ENCODE results near the gene TMA7. TPM values are rescaled to one million over a fixed set of nuclear protein-coding genes. Genes with fewer than 3 reads are reported as not detected.

TMA7 gene
- total RNA-seq, 1 donor from 2014 or later = 184 TPM

GRCh38 chr3:48492461-48493202 lies 52.6 kb downstream of the TMA7 start:
- Mint-ChIP-seq H3K36me3 (ENCODE audit: low read depth) (peaks cover 9% of the 10 kb centered on the region), H3K27me3 (ENCODE audit: low read depth) (no peaks in the 10 kb centered on the region), H3K4me1 (ENCODE audit: low read depth) (no peaks in the 10 kb centered on the region), H3K4me3 (ENCODE audit: unreplicated experiment) (no peak overlapping the region), H3K27ac (ENCODE audit: unreplicated experiment) (no peak overlapping the region), H3K9me3 (ENCODE audit: low read depth) (no peaks in the 10 kb centered on the region)
- no peak for DNase-seq (ENCODE audit: low spot score)
- TF ChIP-seq, protein P1, sequence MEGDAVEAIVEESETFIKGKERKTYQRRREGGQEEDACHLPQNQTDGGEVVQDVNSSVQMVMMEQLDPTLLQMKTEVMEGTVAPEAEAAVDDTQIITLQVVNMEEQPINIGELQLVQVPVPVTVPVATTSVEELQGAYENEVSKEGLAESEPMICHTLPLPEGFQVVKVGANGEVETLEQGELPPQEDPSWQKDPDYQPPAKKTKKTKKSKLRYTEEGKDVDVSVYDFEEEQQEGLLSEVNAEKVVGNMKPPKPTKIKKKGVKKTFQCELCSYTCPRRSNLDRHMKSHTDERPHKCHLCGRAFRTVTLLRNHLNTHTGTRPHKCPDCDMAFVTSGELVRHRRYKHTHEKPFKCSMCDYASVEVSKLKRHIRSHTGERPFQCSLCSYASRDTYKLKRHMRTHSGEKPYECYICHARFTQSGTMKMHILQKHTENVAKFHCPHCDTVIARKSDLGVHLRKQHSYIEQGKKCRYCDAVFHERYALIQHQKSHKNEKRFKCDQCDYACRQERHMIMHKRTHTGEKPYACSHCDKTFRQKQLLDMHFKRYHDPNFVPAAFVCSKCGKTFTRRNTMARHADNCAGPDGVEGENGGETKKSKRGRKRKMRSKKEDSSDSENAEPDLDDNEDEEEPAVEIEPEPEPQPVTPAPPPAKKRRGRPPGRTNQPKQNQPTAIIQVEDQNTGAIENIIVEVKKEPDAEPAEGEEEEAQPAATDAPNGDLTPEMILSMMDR (IDR thresholded peaks at IDR 0.05) = no peak

DNA sequence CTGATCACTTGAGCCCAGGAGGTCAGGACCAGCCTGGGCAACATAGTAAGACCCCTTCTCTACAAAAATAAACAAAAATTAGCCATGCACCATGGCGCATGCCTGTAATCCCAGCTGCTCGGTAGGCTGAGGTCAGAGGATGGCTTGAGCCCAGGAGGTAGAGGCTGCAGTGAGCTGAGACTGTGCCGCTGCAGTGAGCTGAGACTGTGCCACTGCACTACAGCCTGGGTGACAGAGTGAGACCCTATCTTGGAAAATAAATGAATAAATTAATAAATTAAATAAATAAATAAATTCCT lies 53.1 kb downstream of the TMA7 start:
- no peak for DNase-seq (ENCODE audit: low spot score)
- H3K27ac Mint-ChIP-seq (ENCODE audit: unreplicated experiment) = no peak overlapping the region

More for the DNA sequence above, 53.1 kb downstream of the TMA7 start:
- H3K27me3 Mint-ChIP-seq (ENCODE audit: low read depth) = no peaks in the 10 kb centered on the region
- H3K4me1 Mint-ChIP-seq (ENCODE audit: low read depth) = no peaks in the 10 kb centered on the region
- H3K9me3 Mint-ChIP-seq (ENCODE audit: low read depth) = peaks cover 2% of the 10 kb centered on the region
- H3K36me3 Mint-ChIP-seq (ENCODE audit: low read depth) = peaks cover 12% of the 10 kb centered on the region
- TF ChIP-seq, protein P1 (IDR thresholded peaks at IDR 0.05) = no peak
- H3K4me3 Mint-ChIP-seq (ENCODE audit: unreplicated experiment) = no peak overlapping the region

Other genes starting within 250 kb of the TMA7 start
- not detected in 3 replicates for gene CAMP, start 216.8 kb upstream of the TMA7 start, total RNA-seq
- gene ZNF589, start 199.2 kb upstream of the TMA7 start, total RNA-seq = 7.7 to 9.4 TPM (median 8.0 TPM) in 3 replicates
- 16.2 to 26.0 TPM (median 19.0 TPM) in 3 replicates for gene NME6, start 138.9 kb upstream of the TMA7 start, total RNA-seq
- gene SPINK8, start 106.6 kb upstream of the TMA7 start, total RNA-seq = not detected in 3 replicates
- gene FBXW12, start 68.0 kb upstream of the TMA7 start, total RNA-seq = not detected in 3 replicates
- 63.2 to 115 TPM (median 108 TPM) in 3 replicates for gene PLXNB1, start 10.2 kb upstream of the TMA7 start, total RNA-seq
- 13.3 to 25.8 TPM (median 23.9 TPM) in 3 replicates for gene CCDC51, start 138 bp upstream of the TMA7 start, total RNA-seq
- 8.7 to 10.7 TPM (median 8.8 TPM) in 3 replicates for gene ATRIP, start 6.5 kb downstream of the TMA7 start, total RNA-seq
- 162 to 188 TPM (median 188 TPM) in 3 replicates for gene SHISA5, start 63.9 kb downstream of the TMA7 start, total RNA-seq
- gene PFKFB4, start 116.5 kb downstream of the TMA7 start, total RNA-seq = 14.6 to 23.2 TPM (median 19.9 TPM) in 3 replicates
- 1.6 to 3.4 TPM (median 3.3 TPM) in 3 replicates for gene UCN2, start 123.5 kb downstream of the TMA7 start, total RNA-seq
- 15.9 to 36.6 TPM (median 36.5 TPM) in 3 replicates for gene COL7A1, start 155.1 kb downstream of the TMA7 start, total RNA-seq
- 223 to 258 TPM (median 233 TPM) in 3 replicates for gene UQCRC1, start 169.4 kb downstream of the TMA7 start, total RNA-seq
- 0.70 TPM in 1 of 3 replicates, not detected in the others for gene TMEM89, start 181.5 kb downstream of the TMA7 start, total RNA-seq
- 66.8 to 70.5 TPM (median 69.3 TPM) in 3 replicates for gene SLC26A6, start 195.2 kb downstream of the TMA7 start, total RNA-seq
- 9.6 to 11.4 TPM (median 10.5 TPM) in 3 replicates for gene CELSR3, start 222.6 kb downstream of the TMA7 start, total RNA-seq
- 24.0 to 27.2 TPM (median 24.7 TPM) in 3 replicates for gene NCKIPSD, start 245.7 kb downstream of the TMA7 start, total RNA-seq

Measured in chondrocyte (in vitro differentiated cells).